Mesodermal cell (in vitro differentiated cells): ENCODE measurements around the gene CYP27A1.

Source experiments
- H3K27ac ChIP-seq: 2 replicates; pipeline ENCODE4 v1.7.0; 2013; ENCODE audit warnings: mild to moderate bottlenecking, low read depth, low read length, moderate library complexity; ENCODE audit not compliant: severe bottlenecking
- H3K36me3 ChIP-seq: 2 replicates; pipeline ENCODE4 v1.7.1; 2013; ENCODE audit warnings: mild to moderate bottlenecking, low read length, moderate library complexity; ENCODE audit not compliant: control insufficient read depth, insufficient read depth
- H3K4me1 ChIP-seq: one replicate; pipeline ENCODE4 v1.7.1; 2013; ENCODE audit warnings: mild to moderate bottlenecking, low read length; ENCODE audit not compliant: insufficient read depth, control insufficient read depth, poor library complexity, severe bottlenecking
- H3K4me3 ChIP-seq: 2 replicates; pipeline ENCODE4 v1.7.0; 2013; ENCODE audit warnings: low read length, control low read depth, mild to moderate bottlenecking; ENCODE audit not compliant: insufficient read depth, poor library complexity, severe bottlenecking; ENCODE audit errors: extremely low read depth
- H3K9me3 ChIP-seq: 2 replicates; pipeline ENCODE4 v1.7.1; 2013; ENCODE audit warnings: mild to moderate bottlenecking, low read length, moderate library complexity; ENCODE audit not compliant: control insufficient read depth
- WGBS, 2 experiments: methylation state at CpG; one replicate each; pipeline ENCODE4 v1.1.5; 2013; ENCODE audit warnings: missing lambda C conversion rate in 2 of 2; ENCODE audit not compliant: insufficient coverage in 2 of 2; 5-methylcytosine and 5-hydroxymethylcytosine counted together

Gene CYP27A1

GRCh38 chr2:218850796-218851195 lies 68.8 kb downstream of the CYP27A1 start:
- Histone ChIP-seq H3K9me3 (no peaks in the 10 kb centered on the region), H3K27ac (no peak overlapping the region), H3K4me1 (peaks cover 2% of the 10 kb centered on the region), H3K36me3 (no peaks in the 10 kb centered on the region), H3K4me3 (no peak overlapping the region)
- 73 to 100% methylated on average over 1 to 2 of the region's 2 CpGs for WGBS, 2 experiments

GRCh38 chr2:218851286-218851685 lies 69.3 kb downstream of the CYP27A1 start:
- H3K9me3 ChIP-seq = no peaks in the 10 kb centered on the region
- no peak overlapping the region for H3K27ac ChIP-seq
- no peak overlapping the region for H3K4me3 ChIP-seq
- WGBS, 2 experiments = 64 to 75% methylated on average over 2 of the region's 3 CpGs
- no peaks in the 10 kb centered on the region for H3K36me3 ChIP-seq
- H3K4me1 ChIP-seq = peaks cover 7% of the 10 kb centered on the region

GRCh38 chr2:218852911-218853667 lies 71.1 kb downstream of the CYP27A1 start:
- Histone ChIP-seq H3K27ac (no peak overlapping the region), H3K9me3 (no peaks in the 10 kb centered on the region), H3K4me3 (no peak overlapping the region), H3K36me3 (no peaks in the 10 kb centered on the region), H3K4me1 (peaks cover 19% of the 10 kb centered on the region)
- 45 to 51% methylated on average over 10 to 15 of the region's 16 CpGs for WGBS, 2 experiments

GRCh38 chr2:218853766-218854165 lies 71.8 kb downstream of the CYP27A1 start:
- WGBS, 2 experiments = 67 to 77% methylated on average over 5 of the region's 5 CpGs
- Histone ChIP-seq H3K4me1 (peaks cover 19% of the 10 kb centered on the region), H3K27ac (no peak overlapping the region), H3K4me3 (no peak overlapping the region), H3K9me3 (no peaks in the 10 kb centered on the region), H3K36me3 (no peaks in the 10 kb centered on the region)

- Histone ChIP-seq H3K36me3 (no peaks in the 10 kb centered on the region), H3K27ac (no peak overlapping the region), H3K4me3 (no peak overlapping the region), H3K4me1 (peaks cover 19% of the 10 kb centered on the region), H3K9me3 (no peaks in the 10 kb centered on the region)
- WGBS, 2 experiments = 83 to 85% methylated on average over 2 of the region's 5 CpGs
These were observed 72.9 kb downstream of the CYP27A1 start for GRCh38 chr2:218854860-218855259.

- Histone ChIP-seq H3K27ac (no peak overlapping the region), H3K36me3 (no peaks in the 10 kb centered on the region), H3K9me3 (no peaks in the 10 kb centered on the region), H3K4me1 (peaks cover 22% of the 10 kb centered on the region), H3K4me3 (no peak overlapping the region)
- 70 to 76% methylated on average over 6 to 7 of the region's 14 CpGs for WGBS, 2 experiments
These were observed 73.6 kb downstream of the CYP27A1 start for GRCh38 chr2:218855305-218856166.

- 33 to 54% methylated on average over 7 to 8 of the region's 12 CpGs for WGBS, 2 experiments
- H3K4me1 ChIP-seq = peaks cover 23% of the 10 kb centered on the region
These were observed 74.4 kb downstream of the CYP27A1 start for GRCh38 chr2:218856167-218856895.

GRCh38 chr2:218856896-218857243 lies 74.9 kb downstream of the CYP27A1 start:
- Histone ChIP-seq H3K4me1 (peaks cover 23% of the 10 kb centered on the region), H3K36me3 (no peaks in the 10 kb centered on the region), H3K4me3 (no peak overlapping the region), H3K27ac (no peak overlapping the region), H3K9me3 (no peaks in the 10 kb centered on the region)
- WGBS, 2 experiments = no CpG with 5 or more reads among the region's 1 CpG

More at GRCh38 chr2:218856167-218856895, 74.4 kb downstream of the CYP27A1 start:
- Histone ChIP-seq H3K4me3 (no peak overlapping the region), H3K27ac (no peak overlapping the region), H3K36me3 (no peaks in the 10 kb centered on the region), H3K9me3 (no peaks in the 10 kb centered on the region)

- no peak overlapping the region for H3K4me3 ChIP-seq
- no peaks in the 10 kb centered on the region for H3K9me3 ChIP-seq
- no peaks in the 10 kb centered on the region for H3K36me3 ChIP-seq
- H3K4me1 ChIP-seq = peaks cover 23% of the 10 kb centered on the region
- WGBS, 2 experiments = 78 to 80% methylated on average over 1 to 3 of the region's 10 CpGs
- no peak overlapping the region for H3K27ac ChIP-seq
These were observed 75.6 kb downstream of the CYP27A1 start for GRCh38 chr2:218857371-218858137.

- Histone ChIP-seq H3K36me3 (no peaks in the 10 kb centered on the region), H3K9me3 (no peaks in the 10 kb centered on the region), H3K27ac (no peak overlapping the region), H3K4me3 (no peak overlapping the region), H3K4me1 (peaks cover 23% of the 10 kb centered on the region)
- WGBS, 2 experiments = 33% methylated on average over 1 of the region's 1 CpG
These were observed 76.1 kb downstream of the CYP27A1 start for GRCh38 chr2:218858138-218858445.
